ENCODE data around the gene MAJIN. TPM values are rescaled to one million over a fixed set of nuclear protein-coding genes. Genes with fewer than 3 reads are reported as not detected.

The MAJIN gene
- total and polyA plus RNA-seq, 10 of the 15 experiments (the other 5 are each of a cell fraction or from before 2014, with no cell fraction given), result 0.10 TPM; not detected in 9

DNA sequence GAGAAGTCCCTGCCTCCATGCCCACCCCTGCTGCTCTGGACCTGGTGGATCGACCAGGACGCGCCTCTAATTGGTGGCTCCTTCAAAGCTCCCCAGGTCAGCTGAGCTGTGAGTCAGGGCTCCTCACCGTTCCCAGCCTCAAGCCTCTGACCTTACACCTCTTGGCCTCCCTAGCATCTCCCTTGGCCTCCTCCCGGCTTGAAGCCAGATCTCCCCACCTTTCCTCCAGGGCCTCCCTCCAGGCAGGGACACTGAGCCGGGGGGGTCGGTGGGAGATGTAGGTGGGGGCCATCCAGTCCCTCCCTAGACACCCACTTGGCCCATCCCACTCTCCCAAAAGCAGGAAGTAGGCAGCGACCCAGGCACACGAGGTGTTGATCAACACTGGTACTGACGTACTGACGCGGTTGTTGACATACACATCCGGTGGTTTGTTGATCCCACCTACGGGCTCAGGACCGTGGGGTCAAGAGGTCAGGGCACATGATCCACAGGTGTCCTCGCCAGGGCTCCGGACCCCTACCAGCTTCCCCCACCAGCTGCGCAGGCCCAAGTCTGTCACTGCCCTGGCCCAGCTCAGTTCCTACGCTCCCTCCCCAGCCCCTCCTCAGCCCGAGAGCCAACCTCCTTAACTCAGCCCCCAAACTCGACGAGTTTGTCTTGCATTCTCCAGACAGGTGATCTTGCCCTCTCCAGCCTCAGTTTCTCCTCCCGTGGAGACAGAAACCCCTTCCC lies 55.7 kb downstream of the MAJIN start (continued):
- 0 out of 2 replicates have a peak, but pooled peaks have one; percentile 22 for TF ChIP-seq NBN (IDR thresholded peaks at IDR 0.05)
- TF ChIP-seq ASH2L (IDR thresholded peaks at IDR 0.05; ENCODE audit: borderline replicate concordance, low read depth), result no peak
- TF ChIP-seq, protein P1, sequence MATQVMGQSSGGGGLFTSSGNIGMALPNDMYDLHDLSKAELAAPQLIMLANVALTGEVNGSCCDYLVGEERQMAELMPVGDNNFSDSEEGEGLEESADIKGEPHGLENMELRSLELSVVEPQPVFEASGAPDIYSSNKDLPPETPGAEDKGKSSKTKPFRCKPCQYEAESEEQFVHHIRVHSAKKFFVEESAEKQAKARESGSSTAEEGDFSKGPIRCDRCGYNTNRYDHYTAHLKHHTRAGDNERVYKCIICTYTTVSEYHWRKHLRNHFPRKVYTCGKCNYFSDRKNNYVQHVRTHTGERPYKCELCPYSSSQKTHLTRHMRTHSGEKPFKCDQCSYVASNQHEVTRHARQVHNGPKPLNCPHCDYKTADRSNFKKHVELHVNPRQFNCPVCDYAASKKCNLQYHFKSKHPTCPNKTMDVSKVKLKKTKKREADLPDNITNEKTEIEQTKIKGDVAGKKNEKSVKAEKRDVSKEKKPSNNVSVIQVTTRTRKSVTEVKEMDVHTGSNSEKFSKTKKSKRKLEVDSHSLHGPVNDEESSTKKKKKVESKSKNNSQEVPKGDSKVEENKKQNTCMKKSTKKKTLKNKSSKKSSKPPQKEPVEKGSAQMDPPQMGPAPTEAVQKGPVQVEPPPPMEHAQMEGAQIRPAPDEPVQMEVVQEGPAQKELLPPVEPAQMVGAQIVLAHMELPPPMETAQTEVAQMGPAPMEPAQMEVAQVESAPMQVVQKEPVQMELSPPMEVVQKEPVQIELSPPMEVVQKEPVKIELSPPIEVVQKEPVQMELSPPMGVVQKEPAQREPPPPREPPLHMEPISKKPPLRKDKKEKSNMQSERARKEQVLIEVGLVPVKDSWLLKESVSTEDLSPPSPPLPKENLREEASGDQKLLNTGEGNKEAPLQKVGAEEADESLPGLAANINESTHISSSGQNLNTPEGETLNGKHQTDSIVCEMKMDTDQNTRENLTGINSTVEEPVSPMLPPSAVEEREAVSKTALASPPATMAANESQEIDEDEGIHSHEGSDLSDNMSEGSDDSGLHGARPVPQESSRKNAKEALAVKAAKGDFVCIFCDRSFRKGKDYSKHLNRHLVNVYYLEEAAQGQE (IDR thresholded peaks at IDR 0.05; ENCODE audit: low read depth, low read length), result no peak
- peak; percentile 47; the same call in 1 of the 3 replicates for TF ChIP-seq POU2F2 (IDR thresholded peaks at IDR 0.05; ENCODE audit: borderline replicate concordance, low read depth, low read length)
- TF ChIP-seq SUZ12 (IDR thresholded peaks at IDR 0.05; ENCODE audit: unreplicated experiment), result no peak
- TF ChIP-seq RBBP5 (conservative IDR thresholded peaks at IDR 0.05), result no peak
- no peak for TF ChIP-seq TCF12 (IDR thresholded peaks at IDR 0.05; ENCODE audit: low read depth, low read length)
- TF ChIP-seq, protein P2, sequence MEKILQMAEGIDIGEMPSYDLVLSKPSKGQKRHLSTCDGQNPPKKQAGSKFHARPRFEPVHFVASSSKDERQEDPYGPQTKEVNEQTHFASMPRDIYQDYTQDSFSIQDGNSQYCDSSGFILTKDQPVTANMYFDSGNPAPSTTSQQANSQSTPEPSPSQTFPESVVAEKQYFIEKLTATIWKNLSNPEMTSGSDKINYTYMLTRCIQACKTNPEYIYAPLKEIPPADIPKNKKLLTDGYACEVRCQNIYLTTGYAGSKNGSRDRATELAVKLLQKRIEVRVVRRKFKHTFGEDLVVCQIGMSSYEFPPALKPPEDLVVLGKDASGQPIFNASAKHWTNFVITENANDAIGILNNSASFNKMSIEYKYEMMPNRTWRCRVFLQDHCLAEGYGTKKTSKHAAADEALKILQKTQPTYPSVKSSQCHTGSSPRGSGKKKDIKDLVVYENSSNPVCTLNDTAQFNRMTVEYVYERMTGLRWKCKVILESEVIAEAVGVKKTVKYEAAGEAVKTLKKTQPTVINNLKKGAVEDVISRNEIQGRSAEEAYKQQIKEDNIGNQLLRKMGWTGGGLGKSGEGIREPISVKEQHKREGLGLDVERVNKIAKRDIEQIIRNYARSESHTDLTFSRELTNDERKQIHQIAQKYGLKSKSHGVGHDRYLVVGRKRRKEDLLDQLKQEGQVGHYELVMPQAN (conservative IDR thresholded peaks at IDR 0.05), result no peak; the same call in 1 of the 2 replicates
- TF ChIP-seq CBX3 (IDR thresholded peaks at IDR 0.05; ENCODE audit: borderline replicate concordance, low read depth), result no peak
- TF ChIP-seq SIX5 (IDR thresholded peaks at IDR 0.05; ENCODE audit: low read depth, low read length, severe bottlenecking), result no peak
- TF ChIP-seq IKZF1 (conservative IDR thresholded peaks at IDR 0.05), result peak; percentile 47; the same call in 1 of the 2 replicates
- no peak for TF ChIP-seq FOS (IDR thresholded peaks at IDR 0.05; ENCODE audit: borderline replicate concordance, extremely low read depth, insufficient read length)
- no peak for TF ChIP-seq NRF1 (conservative IDR thresholded peaks at IDR 0.05; ENCODE audit: low read depth, low read length)
- TF ChIP-seq HDAC6 (IDR thresholded peaks at IDR 0.05; ENCODE audit: unreplicated experiment), result no peak
- no peak for TF ChIP-seq YBX1 (IDR thresholded peaks at IDR 0.05)
- no peak for TF ChIP-seq EP300 (IDR thresholded peaks at IDR 0.05; ENCODE audit: borderline replicate concordance in 1 of 2, control insufficient read depth in 1 of 2, low read depth in 2 of 2, low read length in 2 of 2)
- TF ChIP-seq RB1 (IDR thresholded peaks at IDR 0.05; ENCODE audit: borderline replicate concordance), result no peak
- peak; percentile 76; the same call in 1 of the 2 replicates for TF ChIP-seq CREM (IDR thresholded peaks at IDR 0.05; ENCODE audit: low read depth)
- TF ChIP-seq, protein P3, sequence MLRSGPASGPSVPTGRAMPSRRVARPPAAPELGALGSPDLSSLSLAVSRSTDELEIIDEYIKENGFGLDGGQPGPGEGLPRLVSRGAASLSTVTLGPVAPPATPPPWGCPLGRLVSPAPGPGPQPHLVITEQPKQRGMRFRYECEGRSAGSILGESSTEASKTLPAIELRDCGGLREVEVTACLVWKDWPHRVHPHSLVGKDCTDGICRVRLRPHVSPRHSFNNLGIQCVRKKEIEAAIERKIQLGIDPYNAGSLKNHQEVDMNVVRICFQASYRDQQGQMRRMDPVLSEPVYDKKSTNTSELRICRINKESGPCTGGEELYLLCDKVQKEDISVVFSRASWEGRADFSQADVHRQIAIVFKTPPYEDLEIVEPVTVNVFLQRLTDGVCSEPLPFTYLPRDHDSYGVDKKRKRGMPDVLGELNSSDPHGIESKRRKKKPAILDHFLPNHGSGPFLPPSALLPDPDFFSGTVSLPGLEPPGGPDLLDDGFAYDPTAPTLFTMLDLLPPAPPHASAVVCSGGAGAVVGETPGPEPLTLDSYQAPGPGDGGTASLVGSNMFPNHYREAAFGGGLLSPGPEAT (IDR thresholded peaks at IDR 0.05; ENCODE audit: low read depth), result no peak
- TF ChIP-seq HDAC2 (IDR thresholded peaks at IDR 0.05), result no peak
- peak; percentile 89 for TF ChIP-seq FOXK2 (IDR thresholded peaks at IDR 0.05)
- peak; percentile 45 for TF ChIP-seq NR2C1 (IDR thresholded peaks at IDR 0.05)
- peak; percentile 78 for TF ChIP-seq SIN3A (IDR thresholded peaks at IDR 0.05; ENCODE audit: low read depth, low read length)
